ENCODE results near the gene B3GALNT2.

Gene B3GALNT2

DNA sequence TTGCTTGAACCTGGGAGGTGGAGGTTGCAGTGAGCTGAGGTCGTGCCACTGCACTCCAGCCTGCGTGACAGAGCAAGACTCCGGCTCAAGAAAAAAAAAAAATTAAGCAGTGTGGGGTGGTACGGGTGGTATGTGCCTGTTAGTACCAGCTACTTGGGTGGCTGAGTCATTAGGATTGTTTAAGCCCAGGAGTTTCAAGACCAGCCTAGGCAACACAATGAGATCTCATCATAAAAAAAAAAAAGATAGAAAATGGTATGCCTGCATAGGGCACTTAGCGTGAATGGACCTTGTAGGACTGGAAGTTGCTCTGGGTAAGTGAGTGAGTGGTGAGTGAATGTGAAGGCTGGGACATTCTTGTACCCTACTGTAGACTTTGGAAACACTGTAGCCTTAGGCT, 100.1 kb downstream of the B3GALNT2 start:
- no peak overlapping the region for H3K4me3 ChIP-seq (ENCODE audit: low read depth in 1 of 2, low read length in 2 of 2)
- H3K27me3 ChIP-seq (ENCODE audit: low read depth, low read length), result no peaks in the 10 kb centered on the region
- H3K36me3 ChIP-seq (ENCODE audit: control insufficient read depth in 1 of 2, insufficient read depth in 2 of 2, low read length in 2 of 2), result peaks cover 4 to 5% of the 10 kb centered on the region in 2 donors
- no peak overlapping the region for H3K27ac ChIP-seq (ENCODE audit: low read length)
- no peaks in the 10 kb centered on the region for H3K9me3 ChIP-seq (ENCODE audit: control insufficient read depth in 1 of 2, low read length in 2 of 2)
- peaks cover 0 to 5% of the 10 kb centered on the region in 2 donors for H3K4me1 ChIP-seq (ENCODE audit: control insufficient read depth in 1 of 2, insufficient read depth in 2 of 2, low read length in 2 of 2)

DNA sequence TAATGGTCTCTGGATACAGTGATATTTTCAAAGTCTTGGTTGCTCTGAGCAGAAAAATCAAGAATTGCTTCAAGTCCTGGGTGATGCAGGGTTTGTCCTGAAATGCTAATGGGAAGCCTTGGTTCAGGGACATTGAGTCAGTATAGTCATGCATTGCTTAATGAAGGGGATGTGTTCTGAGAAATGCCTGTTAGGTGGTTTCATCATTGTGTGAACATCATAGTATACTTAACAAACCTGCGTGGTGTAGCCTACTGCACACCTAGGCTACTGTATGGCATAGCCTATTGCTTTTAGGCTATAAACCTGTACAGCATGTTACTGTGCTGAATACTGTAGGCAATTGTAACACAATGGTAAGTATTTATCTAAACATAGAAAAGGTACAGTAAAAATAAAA, 100.7 kb downstream of the B3GALNT2 start:
- Histone ChIP-seq H3K36me3 (ENCODE audit: control insufficient read depth in 1 of 2, insufficient read depth in 2 of 2, low read length in 2 of 2) (peaks cover 4 to 5% of the 10 kb centered on the region in 2 donors), H3K27me3 (ENCODE audit: low read depth, low read length) (no peaks in the 10 kb centered on the region), H3K4me1 (ENCODE audit: control insufficient read depth in 1 of 2, insufficient read depth in 2 of 2, low read length in 2 of 2) (no peaks in the 10 kb centered on the region), H3K4me3 (ENCODE audit: low read depth in 1 of 2, low read length in 2 of 2) (no peak overlapping the region), H3K9me3 (ENCODE audit: control insufficient read depth in 1 of 2, low read length in 2 of 2) (no peaks in the 10 kb centered on the region), H3K27ac (ENCODE audit: low read length) (no peak overlapping the region)

DNA sequence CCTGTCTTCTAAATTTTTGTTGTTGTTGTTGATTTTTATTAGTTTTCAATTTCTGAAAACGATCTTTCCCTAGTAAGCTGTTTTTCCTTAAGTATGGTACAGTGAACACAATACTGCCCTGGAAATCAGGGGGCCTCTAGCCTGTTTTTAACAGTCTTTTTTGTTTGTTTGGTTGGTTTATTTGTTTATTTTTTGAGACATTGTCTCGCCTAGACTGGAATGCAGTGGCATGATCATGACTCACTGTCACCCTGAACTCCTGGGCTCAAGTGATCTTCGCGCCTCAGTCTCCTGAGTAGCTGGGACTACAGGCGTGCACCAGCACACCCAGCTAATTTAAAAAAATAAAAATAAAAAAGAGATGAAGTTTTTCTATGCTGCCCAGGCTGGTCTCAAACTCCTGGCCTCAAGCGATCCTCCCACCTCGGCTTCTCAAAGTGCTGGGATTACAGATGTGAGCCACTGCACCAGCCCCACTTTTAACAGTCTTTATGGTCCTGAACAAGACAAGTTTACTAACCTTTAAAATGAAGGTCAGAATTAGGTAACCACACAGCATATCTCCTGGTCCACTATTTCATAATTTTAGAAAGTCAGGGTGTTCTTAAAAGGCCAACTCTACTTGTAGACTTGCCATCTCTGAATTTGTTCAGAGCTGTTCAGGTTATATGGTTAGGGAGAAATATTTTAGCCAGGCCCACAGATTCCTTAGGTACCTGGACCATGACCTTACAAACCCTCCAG, 101.6 kb downstream of the B3GALNT2 start:
- H3K36me3 ChIP-seq (ENCODE audit: control insufficient read depth in 1 of 2, insufficient read depth in 2 of 2, low read length in 2 of 2), result peaks cover 4 to 5% of the 10 kb centered on the region in 2 donors
- no peak overlapping the region for H3K27ac ChIP-seq (ENCODE audit: low read length)
- no peaks in the 10 kb centered on the region for H3K4me1 ChIP-seq (ENCODE audit: control insufficient read depth in 1 of 2, insufficient read depth in 2 of 2, low read length in 2 of 2)
- no peaks in the 10 kb centered on the region for H3K27me3 ChIP-seq (ENCODE audit: low read depth, low read length)
- no peaks in the 10 kb centered on the region for H3K9me3 ChIP-seq (ENCODE audit: control insufficient read depth in 1 of 2, low read length in 2 of 2)
- no peak overlapping the region for H3K4me3 ChIP-seq (ENCODE audit: low read depth in 1 of 2, low read length in 2 of 2)

DNA sequence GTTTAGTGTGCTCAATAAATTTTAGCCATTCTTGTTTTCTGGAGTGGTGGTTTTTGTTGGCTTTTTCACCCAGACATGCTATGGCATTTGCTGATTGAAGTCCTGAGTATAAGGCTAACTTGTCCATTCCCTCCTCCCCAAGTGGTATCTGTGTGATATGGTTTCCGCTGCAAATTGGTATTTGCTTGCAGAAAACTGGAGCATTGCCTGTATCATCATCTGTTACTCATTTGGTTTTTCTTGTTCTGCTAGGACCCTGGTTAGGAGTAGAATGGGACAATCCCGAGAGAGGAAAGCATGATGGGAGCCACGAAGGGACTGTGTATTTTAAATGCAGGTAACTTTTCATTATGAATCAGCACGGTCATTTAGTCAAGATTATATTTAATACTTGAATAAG, 103.0 kb downstream of the B3GALNT2 start:
- no peaks in the 10 kb centered on the region for H3K4me1 ChIP-seq (ENCODE audit: control insufficient read depth in 1 of 2, insufficient read depth in 2 of 2, low read length in 2 of 2)

More for the DNA sequence above, 103.0 kb downstream of the B3GALNT2 start:
- no peaks in the 10 kb centered on the region for H3K9me3 ChIP-seq (ENCODE audit: control insufficient read depth in 1 of 2, low read length in 2 of 2)
- no peak overlapping the region for H3K4me3 ChIP-seq (ENCODE audit: low read depth in 1 of 2, low read length in 2 of 2)
- no peak overlapping the region for H3K27ac ChIP-seq (ENCODE audit: low read length)
- H3K27me3 ChIP-seq (ENCODE audit: low read depth, low read length), result no peaks in the 10 kb centered on the region
- peaks cover 4 to 5% of the 10 kb centered on the region in 2 donors for H3K36me3 ChIP-seq (ENCODE audit: control insufficient read depth in 1 of 2, insufficient read depth in 2 of 2, low read length in 2 of 2)

All from muscle layer of duodenum (tissue), 2 donors.